Measurements from ENCODE around the gene TTC7B.

The TTC7B gene

DNA sequence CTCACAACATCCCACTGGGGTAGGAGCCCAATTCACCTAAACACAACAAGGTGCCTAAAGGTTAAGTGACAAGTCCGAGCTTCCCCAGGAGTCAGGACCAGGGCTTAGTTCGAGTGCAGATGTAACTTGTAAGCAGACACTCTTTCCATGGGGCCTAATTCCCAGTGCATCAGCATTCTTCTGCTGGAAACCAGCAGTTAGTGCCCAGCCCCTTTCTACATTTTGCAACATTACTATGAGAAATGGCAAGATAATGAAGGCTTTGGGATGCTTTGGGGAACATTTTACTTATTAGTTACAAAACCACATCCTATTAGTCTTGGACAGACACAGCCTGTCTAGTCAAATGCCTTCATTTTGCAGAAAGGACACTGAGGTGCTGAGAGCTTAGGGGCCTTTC is 239.6 kb downstream of the TTC7B start:
- Histone ChIP-seq H3K79me2 (ENCODE audit: control insufficient read depth, insufficient read depth, low read length) (no peaks in the 10 kb centered on the region), H3K4me3 (ENCODE audit: low read length) (no peak overlapping the region), H3K18ac (ENCODE audit: low read length) (no peak overlapping the region), H2BK5ac (ENCODE audit: low read length) (no peak overlapping the region), H3K4me2 (ENCODE audit: low read length) (no peak overlapping the region), H3K4me1 (ENCODE audit: control insufficient read depth, low read depth, low read length) (no peaks in the 10 kb centered on the region), H3K79me1 (ENCODE audit: low read length) (no peaks in the 10 kb centered on the region), H3K27me3 (ENCODE audit: insufficient read depth, low read length, poor library complexity) (no peaks in the 10 kb centered on the region), H3K4ac (ENCODE audit: low read depth, low read length) (no peak overlapping the region), H3K36me3 (ENCODE audit: control insufficient read depth, insufficient read depth, low read length) (no peaks in the 10 kb centered on the region), H4K8ac (ENCODE audit: low read depth, low read length) (no peak overlapping the region), H4K5ac (ENCODE audit: low read length) (no peak overlapping the region), H3K56ac (ENCODE audit: low read length) (no peak overlapping the region), H3K27ac (ENCODE audit: low read depth, low read length) (no peak overlapping the region), H2BK120ac (ENCODE audit: low read depth, low read length) (no peak overlapping the region), H2BK15ac (replicated peaks; ENCODE audit: low read depth) (no peak overlapping the region), H2AK5ac (ENCODE audit: low read length) (no peak overlapping the region), H3K9ac (ENCODE audit: low read length) (no peak overlapping the region), H3K23ac (ENCODE audit: low read length) (no peak overlapping the region)
- WGBS (ENCODE audit: extremely low coverage, insufficient coverage, low lambda C conversion rate): no CpG with 5 or more reads among the region's 2 CpGs
- no peak for DNase-seq

DNA sequence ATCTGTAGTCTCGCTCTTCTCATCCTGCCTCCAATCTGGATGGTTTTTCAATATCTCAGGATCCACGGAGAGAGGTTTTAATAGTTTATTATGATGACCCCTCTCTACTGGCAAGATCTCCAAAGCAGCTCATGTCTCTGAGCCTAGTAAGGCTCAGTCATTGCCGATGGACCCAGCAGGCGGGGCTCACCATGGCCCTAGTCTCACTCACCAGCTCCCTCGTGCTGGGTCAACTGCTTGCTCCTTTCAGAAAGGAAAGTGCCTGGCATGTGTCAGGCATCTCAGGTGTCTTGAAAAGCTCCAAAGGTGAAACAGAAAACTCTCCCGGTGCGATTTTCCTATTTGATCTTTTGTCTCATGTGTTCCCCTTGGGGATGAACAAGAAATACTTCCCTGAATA is 240.4 kb downstream of the TTC7B start:
- no peak overlapping the region for H3K56ac ChIP-seq (ENCODE audit: low read length)
- H4K8ac ChIP-seq (ENCODE audit: low read depth, low read length): no peak overlapping the region
- no CpG with 5 or more reads among the region's 7 CpGs for WGBS (ENCODE audit: extremely low coverage, insufficient coverage, low lambda C conversion rate)
- H3K27me3 ChIP-seq (ENCODE audit: insufficient read depth, low read length, poor library complexity): no peaks in the 10 kb centered on the region
- DNase-seq: no peak
- H3K4me1 ChIP-seq (ENCODE audit: control insufficient read depth, low read depth, low read length): no peaks in the 10 kb centered on the region
- no peak overlapping the region for H3K4me2 ChIP-seq (ENCODE audit: low read length)
- H2BK120ac ChIP-seq (ENCODE audit: low read depth, low read length): no peak overlapping the region
- H2BK5ac ChIP-seq (ENCODE audit: low read length): no peak overlapping the region
- no peak overlapping the region for H3K23ac ChIP-seq (ENCODE audit: low read length)
- H3K18ac ChIP-seq (ENCODE audit: low read length): no peak overlapping the region
- H3K79me2 ChIP-seq (ENCODE audit: control insufficient read depth, insufficient read depth, low read length): no peaks in the 10 kb centered on the region
- H3K27ac ChIP-seq (ENCODE audit: low read depth, low read length): no peak overlapping the region
- H4K5ac ChIP-seq (ENCODE audit: low read length): no peak overlapping the region
- H3K36me3 ChIP-seq (ENCODE audit: control insufficient read depth, insufficient read depth, low read length): no peaks in the 10 kb centered on the region
- no peak overlapping the region for H3K4me3 ChIP-seq (ENCODE audit: low read length)
- H2BK15ac ChIP-seq (replicated peaks; ENCODE audit: low read depth): no peak overlapping the region
- H3K9ac ChIP-seq (ENCODE audit: low read length): no peak overlapping the region
- H3K4ac ChIP-seq (ENCODE audit: low read depth, low read length): no peak overlapping the region
- H2AK5ac ChIP-seq (ENCODE audit: low read length): no peak overlapping the region
- no peaks in the 10 kb centered on the region for H3K79me1 ChIP-seq (ENCODE audit: low read length)

DNA sequence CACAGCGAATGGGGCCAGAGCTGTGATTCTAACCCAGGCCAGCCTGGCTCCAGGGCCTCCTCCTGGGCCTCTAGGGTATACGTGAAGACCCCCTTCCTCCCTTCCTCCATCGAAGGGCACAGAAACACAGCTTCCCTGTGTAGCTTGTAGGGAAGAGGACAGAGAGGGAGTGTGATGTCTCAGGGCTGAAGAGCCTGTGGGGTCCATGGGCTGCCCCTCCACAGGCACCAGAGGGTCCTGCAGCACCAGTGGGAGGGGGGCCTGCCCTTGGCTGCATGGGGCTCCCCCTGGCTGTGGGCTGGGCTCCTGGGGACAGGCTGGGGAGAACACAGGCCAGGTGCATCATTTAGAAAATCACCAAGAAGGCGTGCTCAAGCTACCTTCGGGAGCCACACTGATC is 240.9 kb downstream of the TTC7B start:
- Histone ChIP-seq H2AK5ac (ENCODE audit: low read length) (no peak overlapping the region), H3K9ac (ENCODE audit: low read length) (no peak overlapping the region), H3K79me1 (ENCODE audit: low read length) (no peaks in the 10 kb centered on the region), H3K4me3 (ENCODE audit: low read length) (no peak overlapping the region), H4K8ac (ENCODE audit: low read depth, low read length) (no peak overlapping the region), H3K79me2 (ENCODE audit: control insufficient read depth, insufficient read depth, low read length) (no peaks in the 10 kb centered on the region), H4K5ac (ENCODE audit: low read length) (no peak overlapping the region), H3K27ac (ENCODE audit: low read depth, low read length) (no peak overlapping the region), H2BK120ac (ENCODE audit: low read depth, low read length) (no peak overlapping the region), H3K4ac (ENCODE audit: low read depth, low read length) (no peak overlapping the region), H2BK5ac (ENCODE audit: low read length) (no peak overlapping the region), H3K27me3 (ENCODE audit: insufficient read depth, low read length, poor library complexity) (no peaks in the 10 kb centered on the region), H3K36me3 (ENCODE audit: control insufficient read depth, insufficient read depth, low read length) (no peaks in the 10 kb centered on the region), H3K4me1 (ENCODE audit: control insufficient read depth, low read depth, low read length) (no peaks in the 10 kb centered on the region), H3K56ac (ENCODE audit: low read length) (no peak overlapping the region), H3K4me2 (ENCODE audit: low read length) (no peak overlapping the region), H3K18ac (ENCODE audit: low read length) (no peak overlapping the region), H3K23ac (ENCODE audit: low read length) (no peak overlapping the region), H2BK15ac (replicated peaks; ENCODE audit: low read depth) (no peak overlapping the region)
- no CpG with 5 or more reads among the region's 5 CpGs for WGBS (ENCODE audit: extremely low coverage, insufficient coverage, low lambda C conversion rate)
- DNase-seq: no peak

DNA sequence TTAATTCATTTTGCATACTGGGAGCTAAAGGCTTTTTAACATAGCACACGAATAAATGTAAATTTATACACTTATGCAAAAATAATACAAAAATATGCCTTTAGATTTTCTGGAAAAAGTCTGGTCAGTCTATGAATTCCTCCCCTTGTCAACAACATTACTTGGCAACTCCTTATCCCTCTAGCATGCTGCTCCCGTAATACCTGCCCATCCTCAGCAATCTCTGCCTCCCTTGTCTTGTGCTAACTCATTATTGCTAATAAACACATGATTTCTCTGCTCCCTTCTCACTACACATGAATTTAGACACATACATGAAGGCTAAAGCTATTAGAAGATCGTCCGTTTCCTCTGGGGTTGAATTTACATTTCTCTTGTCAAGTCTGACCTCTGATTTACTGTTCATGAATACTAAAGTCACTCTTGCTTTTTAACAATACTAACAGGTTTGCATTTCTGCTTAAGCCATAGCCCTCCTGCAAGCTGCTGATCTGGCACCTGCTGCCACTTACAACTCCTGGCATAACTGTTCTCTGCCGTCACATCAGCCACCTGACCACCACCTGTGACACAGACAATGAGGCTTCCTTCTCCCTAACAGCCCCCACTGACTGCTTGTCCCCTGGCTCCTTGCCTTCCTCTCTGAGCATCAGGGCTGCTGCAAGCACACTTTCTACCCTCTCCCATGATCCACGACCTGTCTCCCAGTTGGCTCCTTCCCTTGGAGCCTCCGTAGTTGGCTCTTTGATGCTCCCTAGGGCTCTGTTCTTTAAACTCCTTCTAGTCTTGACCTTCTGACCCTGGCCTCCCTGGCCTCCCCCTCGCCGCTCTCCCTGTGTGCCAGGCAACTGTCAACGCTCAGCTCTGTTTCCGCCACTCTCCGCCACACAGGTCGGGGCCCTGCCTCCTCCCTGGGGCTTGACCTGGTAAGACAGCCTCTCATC is 241.8 kb downstream of the TTC7B start:
- no peak overlapping the region for H3K4me3 ChIP-seq (ENCODE audit: low read length)
- no CpG with 5 or more reads among the region's 13 CpGs for WGBS (ENCODE audit: extremely low coverage, insufficient coverage, low lambda C conversion rate)
- H2AK5ac ChIP-seq (ENCODE audit: low read length): no peak overlapping the region

DNA sequence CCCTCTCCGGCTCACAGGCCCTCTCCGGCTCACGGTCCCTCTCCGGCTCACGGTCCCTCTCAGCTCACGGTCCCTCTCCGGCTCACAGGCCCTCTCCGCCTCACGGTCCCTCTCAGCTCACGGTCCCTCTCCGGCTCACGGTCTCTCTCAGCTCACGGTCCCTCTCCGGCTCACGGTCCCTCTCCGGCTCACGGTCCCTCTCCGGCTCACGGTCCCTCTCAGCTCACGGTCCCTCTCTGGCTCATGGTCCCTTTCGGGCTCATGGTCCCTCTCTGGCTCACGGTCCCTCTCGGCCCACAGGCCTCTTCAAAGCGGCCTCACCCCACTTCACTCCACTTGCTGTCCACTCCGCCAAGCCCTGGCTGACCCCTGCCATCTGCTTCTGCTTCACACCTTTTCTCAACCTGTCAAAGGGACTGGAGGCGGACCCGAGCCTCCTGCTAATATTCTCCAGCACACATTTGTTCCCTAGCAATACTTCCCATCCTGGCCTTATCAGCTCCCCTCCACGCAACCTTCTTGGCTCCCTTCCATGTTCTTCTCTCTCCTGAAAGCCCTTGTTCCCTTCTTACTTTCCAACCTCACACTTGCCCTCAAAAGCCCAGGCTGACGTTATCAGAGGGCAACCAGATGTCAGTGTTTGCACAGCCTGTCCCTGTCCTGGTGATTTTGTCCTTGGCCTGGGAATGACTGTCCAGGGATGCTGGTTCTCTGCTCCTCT is 242.7 kb downstream of the TTC7B start:
- WGBS (ENCODE audit: extremely low coverage, insufficient coverage, low lambda C conversion rate): no CpG with 5 or more reads among the region's 29 CpGs

More for the DNA sequence above, 241.8 kb downstream of the TTC7B start:
- H3K79me1 ChIP-seq (ENCODE audit: low read length): no peaks in the 10 kb centered on the region
- no peak overlapping the region for H4K8ac ChIP-seq (ENCODE audit: low read depth, low read length)
- H3K79me2 ChIP-seq (ENCODE audit: control insufficient read depth, insufficient read depth, low read length): no peaks in the 10 kb centered on the region
- no peak overlapping the region for H3K9ac ChIP-seq (ENCODE audit: low read length)
- no peak overlapping the region for H3K4ac ChIP-seq (ENCODE audit: low read depth, low read length)
- no peak overlapping the region for H4K5ac ChIP-seq (ENCODE audit: low read length)
- H3K18ac ChIP-seq (ENCODE audit: low read length): no peak overlapping the region
- H2BK5ac ChIP-seq (ENCODE audit: low read length): no peak overlapping the region
- H3K4me2 ChIP-seq (ENCODE audit: low read length): no peak overlapping the region
- no peaks in the 10 kb centered on the region for H3K27me3 ChIP-seq (ENCODE audit: insufficient read depth, low read length, poor library complexity)
- no peak overlapping the region for H3K27ac ChIP-seq (ENCODE audit: low read depth, low read length)
- DNase-seq: no peak
- H3K56ac ChIP-seq (ENCODE audit: low read length): no peak overlapping the region
- no peak overlapping the region for H3K23ac ChIP-seq (ENCODE audit: low read length)
- H3K4me1 ChIP-seq (ENCODE audit: control insufficient read depth, low read depth, low read length): no peaks in the 10 kb centered on the region
- no peak overlapping the region for H2BK120ac ChIP-seq (ENCODE audit: low read depth, low read length)
- H2BK15ac ChIP-seq (replicated peaks; ENCODE audit: low read depth): no peak overlapping the region
- H3K36me3 ChIP-seq (ENCODE audit: control insufficient read depth, insufficient read depth, low read length): no peaks in the 10 kb centered on the region

More for the DNA sequence above, 242.7 kb downstream of the TTC7B start:
- DNase-seq: no peak
- Histone ChIP-seq H3K4me2 (ENCODE audit: low read length) (no peak overlapping the region), H3K4ac (ENCODE audit: low read depth, low read length) (no peak overlapping the region), H3K79me1 (ENCODE audit: low read length) (no peaks in the 10 kb centered on the region), H3K36me3 (ENCODE audit: control insufficient read depth, insufficient read depth, low read length) (no peaks in the 10 kb centered on the region), H4K8ac (ENCODE audit: low read depth, low read length) (no peak overlapping the region), H3K56ac (ENCODE audit: low read length) (no peak overlapping the region), H3K79me2 (ENCODE audit: control insufficient read depth, insufficient read depth, low read length) (no peaks in the 10 kb centered on the region), H3K23ac (ENCODE audit: low read length) (no peak overlapping the region), H2AK5ac (ENCODE audit: low read length) (no peak overlapping the region), H3K9ac (ENCODE audit: low read length) (no peak overlapping the region), H3K27me3 (ENCODE audit: insufficient read depth, low read length, poor library complexity) (no peaks in the 10 kb centered on the region), H2BK120ac (ENCODE audit: low read depth, low read length) (no peak overlapping the region), H2BK15ac (replicated peaks; ENCODE audit: low read depth) (no peak overlapping the region), H3K18ac (ENCODE audit: low read length) (no peak overlapping the region), H3K4me3 (ENCODE audit: low read length) (no peak overlapping the region), H2BK5ac (ENCODE audit: low read length) (no peak overlapping the region), H3K4me1 (ENCODE audit: control insufficient read depth, low read depth, low read length) (no peaks in the 10 kb centered on the region), H3K27ac (ENCODE audit: low read depth, low read length) (no peak overlapping the region), H4K5ac (ENCODE audit: low read length) (no peak overlapping the region)
